HEK293 (cell line): ENCODE measurements around the gene TCERG1L.

Source experiments
- CTCF ChIA-PET: fragments of 350-600 bp; formaldehyde crosslinking; extraction: SDS; loops from one replicate; lab custom pipeline; 2021; ENCODE audit warnings: antibody characterized with exemption; lab: Yijun Ruan, JAX
- POLR2A ChIA-PET: fragments of 300-600 bp; formaldehyde crosslinking; extraction: SDS; loops from one replicate; lab custom pipeline; 2020; ENCODE audit warnings: antibody characterized with exemption, inconsistent platforms; lab: Yijun Ruan, JAX
- H3K27ac ChIP-seq: fragments of 200-500 bp; sonication (Bioruptor generic); 2 replicates; pipeline ENCODE4 v1.5.1; 2014; ENCODE audit warnings: low read depth, low read length, control low read depth, inconsistent platforms; ENCODE audit errors: extremely low read depth
- H3K36me3 ChIP-seq, 2 experiments: fragments of 200-500 bp in 1 of 2; sonication (Bioruptor generic) in 1 of 2; 1 replicate in 1 of 2; 2 replicates in 1 of 2; pipeline ENCODE4 v1.5.1; 2014 to 2017; ENCODE audit warnings: inconsistent platforms in 2 of 2, low read length in 2 of 2; ENCODE audit not compliant: control insufficient read depth in 2 of 2, insufficient read depth in 1 of 2
- H3K4me1 ChIP-seq: fragments of 200-500 bp; sonication (Bioruptor generic); 2 replicates; pipeline ENCODE4 v1.5.1; 2014; ENCODE audit warnings: mild to moderate bottlenecking, low read length, inconsistent platforms; ENCODE audit not compliant: control insufficient read depth, insufficient read depth
- H3K4me3 ChIP-seq: 2 replicates; pipeline ENCODE4 v1.5.1; 2011; ENCODE audit warnings: low read depth, mild to moderate bottlenecking, control low read depth, low read length, moderate library complexity
- H3K9me3 ChIP-seq: fragments of 200-500 bp; sonication (Bioruptor generic); 2 replicates; pipeline ENCODE4 v1.5.1; 2014; ENCODE audit warnings: low read depth, low read length, inconsistent platforms; ENCODE audit not compliant: control insufficient read depth, insufficient read depth
- BCL11B ChIP-seq: fragments of 450-650 bp; formaldehyde crosslinking; IDR thresholded peaks from 2 replicates; pipeline ENCODE4 v1.5.1; 2016; ENCODE audit warnings: low read depth, missing biosample characterization, missing genetic modification characterization
- GLI2 ChIP-seq: fragments of 450-650 bp; formaldehyde crosslinking; IDR thresholded peaks from 2 replicates; pipeline ENCODE4; 2017; ENCODE audit warnings: missing biosample characterization, missing genetic modification characterization, low read depth, borderline replicate concordance
- GLIS2 ChIP-seq: fragments of 450-650 bp; formaldehyde crosslinking; IDR thresholded peaks from 2 replicates; pipeline ENCODE4 v1.5.1; 2016; ENCODE audit warnings: missing biosample characterization, missing genetic modification characterization
- MEIS1 ChIP-seq: sonication (generic); formaldehyde crosslinking; IDR thresholded peaks from 2 replicates; pipeline ENCODE4 v1.8.1; 2022; ENCODE audit warnings: missing genetic modification reagents, mild to moderate bottlenecking, borderline replicate concordance
- MYNN ChIP-seq: fragments of 450-650 bp; formaldehyde crosslinking; IDR thresholded peaks from 2 replicates; pipeline ENCODE4 v1.5.1; 2016; ENCODE audit warnings: missing biosample characterization, missing genetic modification characterization, borderline replicate concordance
- MZF1 ChIP-seq: fragments of 450-650 bp; formaldehyde crosslinking; IDR thresholded peaks from 2 replicates; pipeline ENCODE4 v1.5.1; 2017; ENCODE audit warnings: missing biosample characterization, missing genetic modification characterization, borderline replicate concordance
- RBAK ChIP-seq: fragments of 450-650 bp; formaldehyde crosslinking; IDR thresholded peaks from 2 replicates; pipeline ENCODE4 v1.5.1; 2016; ENCODE audit warnings: missing biosample characterization, missing genetic modification characterization
- YY1 ChIP-seq: fragments of 450-650 bp; formaldehyde crosslinking; IDR thresholded peaks from 2 replicates; pipeline ENCODE4 v1.5.1; 2018; ENCODE audit warnings: missing biosample characterization, missing genetic modification characterization
- YY2 ChIP-seq: fragments of 450-650 bp; formaldehyde crosslinking; IDR thresholded peaks from 2 replicates; pipeline ENCODE4 v1.5.1; 2016; ENCODE audit warnings: missing biosample characterization, missing genetic modification characterization
- ZBTB49 ChIP-seq: fragments of 450-650 bp; formaldehyde crosslinking; IDR thresholded peaks from 2 replicates; pipeline ENCODE4 v1.5.1; 2016; ENCODE audit warnings: missing biosample characterization, missing genetic modification characterization, low read depth
- ZNF175 ChIP-seq: fragments of 450-650 bp; formaldehyde crosslinking; IDR thresholded peaks from 2 replicates; pipeline ENCODE4 v1.5.1; 2016; ENCODE audit warnings: missing biosample characterization, missing genetic modification characterization
- ZNF24 ChIP-seq: fragments of 450-650 bp; formaldehyde crosslinking; IDR thresholded peaks from 2 replicates; pipeline ENCODE4 v1.5.1; 2016; ENCODE audit warnings: missing biosample characterization, missing genetic modification characterization
- ZNF324 ChIP-seq: fragments of 450-650 bp; formaldehyde crosslinking; IDR thresholded peaks from 2 replicates; pipeline ENCODE4 v1.5.1; 2016; ENCODE audit warnings: missing biosample characterization, missing genetic modification characterization
- ZNF350 ChIP-seq: fragments of 450-650 bp; formaldehyde crosslinking; IDR thresholded peaks from 2 replicates; pipeline ENCODE4 v1.5.0; 2017; ENCODE audit warnings: missing biosample characterization, mild to moderate bottlenecking, missing genetic modification characterization
- ZNF391 ChIP-seq: fragments of 450-650 bp; formaldehyde crosslinking; IDR thresholded peaks from 2 replicates; pipeline ENCODE4 v1.5.1; 2016; ENCODE audit warnings: low read depth, missing biosample characterization, missing genetic modification characterization, borderline replicate concordance
- ZNF48 ChIP-seq: fragments of 450-650 bp; formaldehyde crosslinking; IDR thresholded peaks from 2 replicates; pipeline ENCODE4 v1.5.1; 2016; ENCODE audit warnings: missing biosample characterization, missing genetic modification characterization
- ZNF514 ChIP-seq: fragments of 450-650 bp; formaldehyde crosslinking; IDR thresholded peaks from 2 replicates; pipeline ENCODE4 v1.5.1; 2016; ENCODE audit warnings: missing biosample characterization, missing genetic modification characterization
- ZNF596 ChIP-seq: fragments of 450-650 bp; IDR thresholded peaks from 2 replicates; pipeline ENCODE4 v1.5.0; 2018; ENCODE audit warnings: missing biosample characterization, mild to moderate bottlenecking, missing genetic modification characterization, moderate library complexity
- ZNF707 ChIP-seq: fragments of 450-650 bp; formaldehyde crosslinking; IDR thresholded peaks from 2 replicates; pipeline ENCODE4 v1.5.1; 2016; ENCODE audit warnings: missing biosample characterization, missing genetic modification characterization
- ZNF785 ChIP-seq: fragments of 450-650 bp; formaldehyde crosslinking; IDR thresholded peaks from 2 replicates; pipeline ENCODE4 v1.5.1; 2016; ENCODE audit warnings: missing biosample characterization, missing genetic modification characterization
- ZNF837 ChIP-seq: fragments of 450-650 bp; formaldehyde crosslinking; IDR thresholded peaks from 2 replicates; pipeline ENCODE4 v1.5.1; 2016; ENCODE audit warnings: missing biosample characterization, missing genetic modification characterization
- ZSCAN16 ChIP-seq: fragments of 450-650 bp; formaldehyde crosslinking; IDR thresholded peaks from 2 replicates; pipeline ENCODE4 v1.5.1; 2016; ENCODE audit warnings: missing biosample characterization, missing genetic modification characterization
- ZSCAN30 ChIP-seq: fragments of 450-650 bp; IDR thresholded peaks from 2 replicates; pipeline ENCODE4 v1.5.1; 2018; ENCODE audit warnings: missing biosample characterization, mild to moderate bottlenecking, missing genetic modification characterization, moderate library complexity
- TF ChIP-seq, protein P1 (sequence below): fragments of 450-650 bp; formaldehyde crosslinking; IDR thresholded peaks from 2 replicates; pipeline ENCODE4 v1.5.1; 2016; ENCODE audit warnings: missing biosample characterization, missing genetic modification characterization
- TF ChIP-seq, protein P2 (sequence below): fragments of 450-650 bp; formaldehyde crosslinking; IDR thresholded peaks from 2 replicates; pipeline ENCODE4 v1.5.1; 2016; ENCODE audit warnings: missing biosample characterization, missing genetic modification characterization

TCERG1L gene

DNA sequence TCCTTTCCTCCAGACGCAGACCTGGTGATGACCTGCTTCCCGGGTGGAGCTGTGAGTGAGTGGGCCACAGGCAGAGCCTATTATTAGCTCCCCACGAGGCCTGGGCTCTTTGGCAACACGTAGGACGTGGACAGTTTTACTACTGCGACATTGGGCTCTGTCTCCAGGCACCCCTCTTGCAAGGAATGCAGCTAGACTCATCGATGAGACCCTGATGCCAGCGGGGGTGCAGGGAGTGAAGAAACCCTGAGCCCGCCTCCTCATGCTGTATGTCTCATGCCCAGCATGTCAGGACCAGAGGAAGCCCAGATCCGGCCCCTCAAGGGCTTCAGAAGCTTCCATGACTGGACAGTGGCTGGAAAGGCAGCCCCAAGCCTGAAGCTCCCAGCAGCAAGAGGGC lies 161.9 kb downstream of the TCERG1L start (continued):
- TF ChIP-seq, protein P1, sequence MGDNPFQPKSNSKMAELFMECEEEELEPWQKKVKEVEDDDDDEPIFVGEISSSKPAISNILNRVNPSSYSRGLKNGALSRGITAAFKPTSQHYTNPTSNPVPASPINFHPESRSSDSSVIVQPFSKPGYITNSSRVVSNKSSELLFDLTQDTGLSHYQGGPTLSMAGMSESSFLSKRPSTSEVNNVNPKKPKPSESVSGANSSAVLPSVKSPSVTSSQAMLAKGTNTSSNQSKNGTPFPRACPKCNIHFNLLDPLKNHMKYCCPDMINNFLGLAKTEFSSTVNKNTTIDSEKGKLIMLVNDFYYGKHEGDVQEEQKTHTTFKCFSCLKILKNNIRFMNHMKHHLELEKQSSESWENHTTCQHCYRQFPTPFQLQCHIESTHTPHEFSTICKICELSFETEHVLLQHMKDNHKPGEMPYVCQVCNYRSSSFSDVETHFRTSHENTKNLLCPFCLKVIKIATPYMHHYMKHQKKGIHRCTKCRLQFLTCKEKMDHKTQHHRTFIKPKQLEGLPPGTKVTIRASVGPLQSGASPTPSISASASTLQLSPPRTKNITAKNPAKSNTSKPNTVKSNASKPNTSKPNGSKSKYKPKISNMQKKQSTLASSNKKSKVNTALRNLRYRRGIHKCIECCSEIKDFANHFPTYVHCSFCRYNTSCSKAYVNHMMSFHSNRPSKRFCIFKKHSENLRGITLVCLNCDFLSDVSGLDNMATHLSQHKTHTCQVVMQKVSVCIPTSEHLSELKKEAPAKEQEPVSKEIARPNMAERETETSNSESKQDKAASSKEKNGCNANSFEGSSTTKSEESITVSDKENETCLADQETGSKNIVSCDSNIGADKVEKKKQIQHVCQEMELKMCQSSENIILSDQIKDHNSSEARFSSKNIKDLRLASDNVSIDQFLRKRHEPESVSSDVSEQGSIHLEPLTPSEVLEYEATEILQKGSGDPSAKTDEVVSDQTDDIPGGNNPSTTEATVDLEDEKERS, result no peak

GRCh38 chr10:131149111-131149510 lies 162.4 kb downstream of the TCERG1L start:
- ChIA-PET CTCF (no interaction called here), POLR2A (no interaction called here)
- H3K4me1 ChIP-seq, result no peaks in the 10 kb centered on the region
- no peaks in the 10 kb centered on the region for H3K9me3 ChIP-seq
- H3K36me3 ChIP-seq, result no peaks in the 10 kb centered on the region
- H3K4me3 ChIP-seq, result no peak overlapping the region
- no peak for TF ChIP-seq YY1 (tag by site-specific recombination)
- no peak for TF ChIP-seq ZBTB49 (tag by site-specific recombination)
- TF ChIP-seq ZNF596 (tag by site-specific recombination), result no peak
- TF ChIP-seq ZNF837 (tag by site-specific recombination), result no peak
- no peak for TF ChIP-seq ZSCAN30 (tag by site-specific recombination)
- no peak for TF ChIP-seq GLIS2 (tag by site-specific recombination)
- no peak for TF ChIP-seq ZNF391
- H3K27ac ChIP-seq, result no peak overlapping the region

DNA sequence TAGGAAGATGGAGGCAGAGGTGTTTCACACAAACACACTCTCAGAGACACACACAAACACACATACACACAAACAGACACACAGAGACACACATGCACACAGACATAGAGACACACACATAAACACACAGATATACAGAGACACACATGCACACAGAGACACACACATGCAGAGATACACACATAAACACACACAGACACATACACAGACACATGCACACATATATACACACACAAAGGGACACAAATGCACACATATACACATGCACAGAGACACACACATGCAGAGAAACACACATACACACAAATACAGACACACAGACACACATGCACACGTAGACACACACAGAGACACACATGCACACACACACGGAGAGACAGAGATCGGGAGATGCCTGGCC lies 163.3 kb downstream of the TCERG1L start:
- Histone ChIP-seq H3K27ac (no peak overlapping the region), H3K4me3 (no peak overlapping the region), H3K9me3 (no peaks in the 10 kb centered on the region), H3K4me1 (no peaks in the 10 kb centered on the region), H3K36me3 (no peaks in the 10 kb centered on the region)
- ChIA-PET CTCF (no interaction called here), POLR2A (no interaction called here)
- TF ChIP-seq GLI2 (no peak), ZNF596 (tag by site-specific recombination) (no peak), ZSCAN16 (tag by site-specific recombination) (no peak), ZNF707 (tag by site-specific recombination) (no peak), ZNF48 (tag by site-specific recombination) (0 out of 2 replicates have a peak, but pooled peaks have one; percentile 89), YY2 (tag by site-specific recombination) (no peak), RBAK (tag by site-specific recombination) (no peak), ZNF24 (tag by site-specific recombination) (no peak)

DNA sequence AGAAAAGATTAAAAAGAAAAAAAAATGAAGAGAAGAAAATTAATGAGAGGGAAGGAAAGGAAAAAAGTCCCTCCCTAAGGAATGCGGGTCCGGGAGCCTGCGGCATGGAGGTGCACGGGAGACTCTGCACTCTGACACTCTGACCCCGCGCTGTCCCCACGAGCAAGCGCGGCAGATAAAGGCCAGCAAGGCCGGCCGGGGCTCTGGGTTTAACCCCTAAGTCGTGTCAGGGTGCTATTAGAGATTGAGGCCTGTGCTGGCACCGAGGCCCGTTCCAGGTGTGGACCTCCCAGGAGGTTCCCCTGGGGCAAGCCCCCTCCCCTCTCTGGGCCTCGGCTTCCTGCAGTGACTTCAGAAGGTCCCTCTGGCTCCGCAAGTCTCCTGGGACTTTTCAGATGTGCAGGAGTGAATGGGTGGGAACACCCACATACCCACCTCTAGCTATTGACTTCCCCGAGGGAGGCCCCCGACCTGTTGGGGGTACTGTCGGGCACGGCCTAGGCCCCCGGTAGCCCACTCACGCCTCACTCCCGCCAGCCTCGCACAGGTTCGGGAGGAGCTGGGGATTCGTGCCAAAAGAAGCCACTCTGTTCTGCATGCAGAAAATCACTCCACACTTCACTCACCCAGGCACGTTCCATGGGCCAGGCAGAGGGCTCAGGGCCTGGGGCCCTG lies 164.1 kb downstream of the TCERG1L start:
- H3K4me1 ChIP-seq, result no peaks in the 10 kb centered on the region
- H3K9me3 ChIP-seq, result no peaks in the 10 kb centered on the region
- H3K36me3 ChIP-seq, result no peaks in the 10 kb centered on the region
- H3K4me3 ChIP-seq, result no peak overlapping the region
- CTCF ChIA-PET, result no interaction called here
- POLR2A ChIA-PET, result no interaction called here
- no peak overlapping the region for H3K27ac ChIP-seq
- TF ChIP-seq MEIS1, result no peak
- no peak for TF ChIP-seq MYNN
- no peak for TF ChIP-seq BCL11B (tag by site-specific recombination)
- no peak for TF ChIP-seq ZNF785 (tag by site-specific recombination)
- TF ChIP-seq ZNF324 (tag by site-specific recombination), result no peak
- TF ChIP-seq, protein P2, sequence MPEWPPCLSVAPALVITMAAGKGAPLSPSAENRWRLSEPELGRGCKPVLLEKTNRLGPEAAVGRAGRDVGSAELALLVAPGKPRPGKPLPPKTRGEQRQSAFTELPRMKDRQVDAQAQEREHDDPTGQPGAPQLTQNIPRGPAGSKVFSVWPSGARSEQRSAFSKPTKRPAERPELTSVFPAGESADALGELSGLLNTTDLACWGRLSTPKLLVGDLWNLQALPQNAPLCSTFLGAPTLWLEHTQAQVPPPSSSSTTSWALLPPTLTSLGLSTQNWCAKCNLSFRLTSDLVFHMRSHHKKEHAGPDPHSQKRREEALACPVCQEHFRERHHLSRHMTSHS, result no peak
- TF ChIP-seq ZNF175, result no peak
- no peak for TF ChIP-seq MZF1 (tag by site-specific recombination)
- TF ChIP-seq ZNF350 (tag by site-specific recombination), result no peak
- TF ChIP-seq ZNF514 (tag by site-specific recombination), result no peak
